Measurements from ENCODE around the gene PIPOX.

GRCh38 chr17:29034510-29034909 lies 8.4 kb upstream of the PIPOX start:
- no peak for TF ChIP-seq POLR2AphosphoS5 (IDR thresholded peaks at IDR 0.05)
- TF ChIP-seq CTCF (IDR thresholded peaks at IDR 0.05), result no peak

Data from gastroesophageal sphincter (tissue), 3 donors.